WTC11 (cell line): Measurements from ENCODE around the gene SLC2A9. TPM values are rescaled to one million over a fixed set of nuclear protein-coding genes. Genes with fewer than 3 reads are reported as not detected.

Experiments
- ATAC-seq: fragments of 200-7000 bp; cut with Tn5 transposase; 2 replicates; pipeline ENCODE4 v1.10.0; 2021; ENCODE audit warnings: mild to moderate bottlenecking, moderate library complexity
- CTCF ChIA-PET: fragments of 300-600 bp; sonication (Branson Sonifier 250); formaldehyde crosslinking; loops from one replicate; lab custom pipeline; 2021; ENCODE audit warnings: antibody characterized with exemption; lab: Charles Lee
- POLR2A ChIA-PET: fragments of 350-600 bp; sonication (Branson Sonifier 250); formaldehyde crosslinking; loops from one replicate; lab custom pipeline; 2021; ENCODE audit warnings: antibody characterized with exemption; lab: Charles Lee
- DNase-seq: peaks from one replicate; pipeline ENCODE4 v3.0.0; 2021; ENCODE audit warnings: low spot score
- H3K27ac Mint-ChIP-seq: 2 replicates; pipeline ENCODE4 v1.8.0; 2021; ENCODE audit warnings: mixed read lengths
- H3K27me3 Mint-ChIP-seq: 2 replicates; pipeline ENCODE4 v1.8.0; 2021; ENCODE audit warnings: low read depth, mild to moderate bottlenecking, moderate library complexity, mixed read lengths
- H3K36me3 Mint-ChIP-seq: 2 replicates; pipeline ENCODE4 v1.8.0; 2021; ENCODE audit warnings: mixed read lengths
- H3K4me1 Mint-ChIP-seq: 2 replicates; pipeline ENCODE4 v1.8.0; 2022; ENCODE audit warnings: mixed read lengths
- H3K4me3 Mint-ChIP-seq: 2 replicates; pipeline ENCODE4 v1.8.0; 2021; ENCODE audit warnings: mild to moderate bottlenecking, moderate library complexity, mixed read lengths
- H3K9me3 Mint-ChIP-seq: 2 replicates; pipeline ENCODE4 v1.8.0; 2021; ENCODE audit warnings: mixed read lengths
- ATF1 ChIP-seq: sonication (generic); formaldehyde crosslinking; IDR thresholded peaks from 2 replicates; pipeline ENCODE4 v1.8.1; 2023; ENCODE audit warnings: mild to moderate bottlenecking, moderate library complexity, missing genetic modification reagents
- CREM ChIP-seq: sonication (generic); formaldehyde crosslinking; IDR thresholded peaks from 2 replicates; pipeline ENCODE4 v1.8.1; 2022; ENCODE audit warnings: mild to moderate bottlenecking, missing genetic modification reagents, moderate library complexity
- E2F1 ChIP-seq: sonication (generic); formaldehyde crosslinking; IDR thresholded peaks from 2 replicates; pipeline ENCODE4 v1.8.0; 2022; ENCODE audit warnings: mild to moderate bottlenecking, missing genetic modification reagents
- ETV6 ChIP-seq: sonication (generic); formaldehyde crosslinking; IDR thresholded peaks from 2 replicates; pipeline ENCODE4 v1.8.1; 2022; ENCODE audit warnings: mild to moderate bottlenecking, missing genetic modification reagents
- IRF1 ChIP-seq: sonication (generic); formaldehyde crosslinking; IDR thresholded peaks from 2 replicates; pipeline ENCODE4 v1.8.0; 2023; ENCODE audit warnings: missing genetic modification reagents
- JUN ChIP-seq: sonication (generic); formaldehyde crosslinking; IDR thresholded peaks from 2 replicates; pipeline ENCODE4 v1.8.0; 2023; ENCODE audit warnings: mild to moderate bottlenecking, missing genetic modification reagents
- KAT7 ChIP-seq: sonication (generic); formaldehyde crosslinking; IDR thresholded peaks from 2 replicates; pipeline ENCODE4 v1.8.1; 2023; ENCODE audit warnings: missing genetic modification reagents, mild to moderate bottlenecking, borderline replicate concordance
- NFE2L1 ChIP-seq: sonication (generic); formaldehyde crosslinking; IDR thresholded peaks from 2 replicates; pipeline ENCODE4 v1.8.1; 2023; ENCODE audit warnings: missing genetic modification reagents
- NFYB ChIP-seq: sonication (generic); formaldehyde crosslinking; conservative IDR thresholded peaks from 2 replicates; pipeline ENCODE4 v1.8.0; 2022; ENCODE audit warnings: low read depth, missing genetic modification reagents
- PRDM15 ChIP-seq: sonication (generic); formaldehyde crosslinking; IDR thresholded peaks from 2 replicates; pipeline ENCODE4 v1.8.0; 2022; ENCODE audit warnings: missing genetic modification reagents
- PREB ChIP-seq: sonication (generic); formaldehyde crosslinking; IDR thresholded peaks from 2 replicates; pipeline ENCODE4 v1.8.1; 2022; ENCODE audit warnings: mild to moderate bottlenecking, missing genetic modification reagents, moderate library complexity, borderline replicate concordance
- USF1 ChIP-seq: sonication (generic); formaldehyde crosslinking; IDR thresholded peaks from 2 replicates; pipeline ENCODE4 v1.8.0; 2022; ENCODE audit warnings: mild to moderate bottlenecking, missing genetic modification reagents
- USF2 ChIP-seq: sonication (generic); formaldehyde crosslinking; IDR thresholded peaks from 2 replicates; pipeline ENCODE4 v1.8.1; 2023; ENCODE audit warnings: mild to moderate bottlenecking, missing genetic modification reagents, moderate library complexity
- ZMAT4 ChIP-seq: fragments of 250-450 bp; sonication (Bioruptor Pico); IDR thresholded peaks from 2 replicates; pipeline ENCODE4 v1.9.0; 2021; ENCODE audit warnings: mild to moderate bottlenecking
- ZNF396 ChIP-seq: fragments of 250-450 bp; sonication (Bioruptor Pico); IDR thresholded peaks from 2 replicates; pipeline ENCODE4 v1.8.0; 2021; ENCODE audit warnings: mild to moderate bottlenecking, moderate library complexity, borderline replicate concordance
- ZNF425 ChIP-seq: fragments of 250-450 bp; sonication (Bioruptor Pico); conservative IDR thresholded peaks from 2 replicates; pipeline ENCODE4 v1.9.0; 2021; ENCODE audit warnings: mild to moderate bottlenecking
- ZNF532 ChIP-seq: fragments of 250-450 bp; sonication (Bioruptor Pico); IDR thresholded peaks from 2 replicates; pipeline ENCODE4 v1.9.0; 2021; ENCODE audit warnings: mild to moderate bottlenecking, borderline replicate concordance
- total RNA-seq: library from RNA; stranded (reverse); gene quantifications from 3 replicates; pipeline ENCODE4 v1.2.3, GENCODE V29; 2021

The SLC2A9 gene
- total RNA-seq, 1 experiment from 2014 or later: not detected

- Mint-ChIP-seq H3K27ac (no peak overlapping the region), H3K4me3 (no peak overlapping the region), H3K4me1 (peaks cover 24% of the 10 kb centered on the region), H3K9me3 (peaks cover 14% of the 10 kb centered on the region), H3K36me3 (no peaks in the 10 kb centered on the region), H3K27me3 (no peaks in the 10 kb centered on the region; the same call in 1 of the 2 replicates)
- no peak for ATAC-seq
- POLR2A ChIA-PET: no interaction called here
- CTCF ChIA-PET: interaction anchor here (0.6 to 1.6 kb wide), 3 partner anchors 12 to 158 kb away, joined by 3 to 4 read pairs (median 4); no protein-coding TSS in a partner anchor
- no peak for DNase-seq
- TF ChIP-seq ETV6 (CRISPR knock-in tag) (no peak), USF2 (no peak), PRDM15 (no peak), NFE2L1 (CRISPR knock-in tag) (no peak), ATF1 (CRISPR knock-in tag) (no peak), E2F1 (CRISPR knock-in tag) (no peak), ZMAT4 (CRISPR knock-in tag) (no peak), IRF1 (no peak), JUN (no peak), ZNF532 (CRISPR knock-in tag) (no peak), PREB (no peak), USF1 (CRISPR knock-in tag) (no peak), KAT7 (no peak), CREM (CRISPR knock-in tag) (no peak), ZNF396 (CRISPR knock-in tag) (no peak), NFYB (no peak), ZNF425 (CRISPR knock-in tag) (no peak)
Measured at GRCh38 chr4:10051517-10052135, 30.3 kb upstream of the SLC2A9 start.
